Measurements from ENCODE around the gene ALDH4A1. TPM values are rescaled to one million over a fixed set of nuclear protein-coding genes. Genes with fewer than 3 reads are reported as not detected.

ALDH4A1 gene
- total and polyA plus RNA-seq, 10 of the 15 experiments (the other 5 are each of a cell fraction or from before 2014, with no cell fraction given) = 0.06 to 25.5 (median 13.0) TPM

- TF ChIP-seq, protein P1, sequence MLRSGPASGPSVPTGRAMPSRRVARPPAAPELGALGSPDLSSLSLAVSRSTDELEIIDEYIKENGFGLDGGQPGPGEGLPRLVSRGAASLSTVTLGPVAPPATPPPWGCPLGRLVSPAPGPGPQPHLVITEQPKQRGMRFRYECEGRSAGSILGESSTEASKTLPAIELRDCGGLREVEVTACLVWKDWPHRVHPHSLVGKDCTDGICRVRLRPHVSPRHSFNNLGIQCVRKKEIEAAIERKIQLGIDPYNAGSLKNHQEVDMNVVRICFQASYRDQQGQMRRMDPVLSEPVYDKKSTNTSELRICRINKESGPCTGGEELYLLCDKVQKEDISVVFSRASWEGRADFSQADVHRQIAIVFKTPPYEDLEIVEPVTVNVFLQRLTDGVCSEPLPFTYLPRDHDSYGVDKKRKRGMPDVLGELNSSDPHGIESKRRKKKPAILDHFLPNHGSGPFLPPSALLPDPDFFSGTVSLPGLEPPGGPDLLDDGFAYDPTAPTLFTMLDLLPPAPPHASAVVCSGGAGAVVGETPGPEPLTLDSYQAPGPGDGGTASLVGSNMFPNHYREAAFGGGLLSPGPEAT (IDR thresholded peaks at IDR 0.05; ENCODE audit: low read depth) = no peak
- TF ChIP-seq KLF5 (IDR thresholded peaks at IDR 0.05; ENCODE audit: partially characterized antibody) = no peak
Observed at GRCh38 chr1:18828224-18828623, 74.1 kb downstream of the ALDH4A1 start (continued).

DNA sequence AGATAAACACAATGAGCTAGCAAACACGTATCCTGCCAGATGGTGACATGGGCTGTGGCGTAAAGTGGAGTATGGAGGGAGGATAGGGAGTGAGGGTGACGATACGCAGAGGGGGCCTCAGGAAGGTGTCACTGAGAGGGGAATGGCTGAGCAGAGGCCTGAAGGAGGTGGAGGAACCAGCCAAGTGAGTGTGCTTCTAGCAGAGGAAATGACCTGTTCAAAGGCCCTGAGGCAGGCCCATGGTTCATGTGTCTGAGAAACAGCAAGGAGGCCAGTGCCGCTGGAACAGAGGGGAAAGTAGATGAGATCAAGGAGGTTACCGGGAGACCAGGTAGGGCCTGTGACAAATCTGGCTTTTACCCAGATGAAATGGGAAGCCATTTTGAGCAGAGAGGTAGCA lies 78.9 kb downstream of the ALDH4A1 start:
- Histone ChIP-seq H2AFZ (ENCODE audit: control insufficient read depth, low read depth, low read length) (no peak overlapping the region), H3K27ac (ENCODE audit: control insufficient read depth, insufficient read depth) (no peak overlapping the region), H3K36me3 (ENCODE audit: control insufficient read depth in 2 of 2, insufficient read depth in 2 of 2, low read length in 1 of 2) (no peaks in the 10 kb centered on the region), H3K9me3 (replicated peaks; ENCODE audit: control insufficient read depth, insufficient read depth, low read length) (no peaks in the 10 kb centered on the region), H3K4me3 (no peak overlapping the region), H4K20me1 (ENCODE audit: control insufficient read depth, insufficient read depth) (no peaks in the 10 kb centered on the region), H3K27me3 (replicated peaks in 1 of 2; ENCODE audit: control insufficient read depth in 2 of 2, insufficient read depth in 2 of 2, low read length in 1 of 2) (peaks cover 0 to 2% of the 10 kb centered on the region in 2 experiments; a peak in 2 of 4 replicates), H3K4me1 (ENCODE audit: control insufficient read depth, insufficient read depth, low read length) (no peaks in the 10 kb centered on the region), H3K79me2 (ENCODE audit: control insufficient read depth, insufficient read depth, low read length) (no peaks in the 10 kb centered on the region), H3K4me2 (ENCODE audit: control insufficient read depth, insufficient read depth) (no peak overlapping the region), H3K9ac (ENCODE audit: control insufficient read depth, insufficient read depth, low read length) (no peak overlapping the region)
- intact Hi-C loops (cut with micrococcal nuclease; ENCODE audit: unreplicated experiment) = no loop called here
- TF ChIP-seq REST (IDR thresholded peaks at IDR 0.05; ENCODE audit: low read depth, low read length) (no peak), FOXM1 (IDR thresholded peaks at IDR 0.05; ENCODE audit: low read depth, low read length) (no peak), EED (IDR thresholded peaks at IDR 0.05; ENCODE audit: low read depth) (no peak), CUX1 (IDR thresholded peaks at IDR 0.05; ENCODE audit: insufficient replicate concordance, low read depth, low read length) (no peak), BACH1 (IDR thresholded peaks at IDR 0.05; ENCODE audit: borderline replicate concordance) (no peak), NR2F1 (conservative IDR thresholded peaks at IDR 0.05) (no peak)
- WGBS (ENCODE audit: insufficient coverage, insufficient replicate concordance, low lambda C conversion rate, missing lambda C conversion rate) = 88% methylated on average over 6 of the region's 6 CpGs
- in situ Hi-C loops (cut with MboI) = loop anchor here (5.0 kb wide), 1 partner anchor 221 kb away; no protein-coding TSS in a partner anchor
- FAIRE-seq = no peak
- ATAC-seq = no peak
- DNase-seq (ENCODE audit: low read depth, low spot score) = no peak
- no TSS peak for BruUV-seq (replicated peaks)
- SMC1A ChIA-PET (ENCODE audit: uncharacterized antibody, unreplicated experiment) = no interaction called here
- RAD21 ChIA-PET (ENCODE audit: unreplicated experiment) = interaction anchor here (1.3 kb wide), 1 partner anchor 223 kb away, joined by 3 read pairs; no protein-coding TSS in a partner anchor
- POLR2A ChIA-PET = no interaction called here
- CTCF ChIA-PET = interaction anchor here (1.8 kb wide), 1 partner anchor 226 kb away, joined by 7 read pairs; no protein-coding TSS in a partner anchor
